Measurements from ENCODE around the gene TRPC6.

DNA sequence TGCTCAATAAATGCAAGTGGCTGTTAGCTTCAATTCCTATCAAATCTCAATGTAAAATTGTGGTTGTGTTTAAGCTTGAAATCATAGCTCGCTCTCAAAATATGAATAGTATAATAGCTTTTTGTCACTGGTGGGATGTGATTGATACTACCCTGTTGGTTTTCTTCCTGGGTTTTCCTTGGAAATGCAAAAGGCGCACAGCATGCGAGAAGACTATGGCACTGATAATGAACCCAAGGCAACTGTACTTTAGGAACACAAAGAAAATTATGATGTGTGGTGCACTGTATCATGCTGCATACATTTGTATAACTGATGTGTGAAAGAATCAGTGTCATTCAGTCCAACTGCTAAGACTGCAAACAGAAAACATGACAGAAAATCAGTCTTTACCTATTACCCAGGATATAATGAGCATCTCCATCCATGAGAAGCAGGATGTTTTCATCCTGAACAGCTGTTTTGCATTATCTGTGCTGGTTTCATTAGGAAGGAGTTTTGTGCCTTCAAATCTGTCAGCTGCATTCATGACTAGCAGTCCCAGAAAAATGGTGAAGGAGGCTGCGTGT lies 101.2 kb downstream of the TRPC6 start:
- TF ChIP-seq CTCF (IDR thresholded peaks at IDR 0.05; ENCODE audit: low read depth, low read length, poor library complexity, severe bottlenecking) (no peak), EZH2phosphoT487 (IDR thresholded peaks at IDR 0.05; ENCODE audit: borderline replicate concordance, low read length) (no peak)
